SU-DHL-6 (cell line): Measurements from ENCODE around the gene FAM120B.

Experiments used
- H2AFZ ChIP-seq: fragments of 200-600 bp; sonication (generic); 2 replicates; pipeline ENCODE4 v1.6.1; 2014; ENCODE audit warnings: low read depth, mild to moderate bottlenecking, moderate library complexity, mixed read lengths, antibody characterized with exemption, low read length; ENCODE audit not compliant: severe bottlenecking
- H3F3A ChIP-seq: fragments of 200-600 bp; shearing (Covaris generic); 2 replicates; pipeline ENCODE4 v1.6.0; 2016; ENCODE audit warnings: antibody characterized with exemption, mild to moderate bottlenecking; ENCODE audit not compliant: insufficient read depth
- H3K27ac ChIP-seq: fragments of 200-600 bp; sonication (generic); 2 replicates; pipeline ENCODE4 v1.5.1; 2016; ENCODE audit warnings: low read depth, mild to moderate bottlenecking, low read length, moderate library complexity, mixed read lengths
- H3K27me3 ChIP-seq: fragments of 200-600 bp; sonication (generic), shearing (Covaris generic); 2 replicates; pipeline ENCODE4 v1.6.0; 2014; ENCODE audit warnings: mild to moderate bottlenecking, low read length
- H3K36me3 ChIP-seq: fragments of 200-600 bp; sonication (generic); 2 replicates; pipeline ENCODE4 v1.6.1; 2014; ENCODE audit warnings: mild to moderate bottlenecking, low read length, mixed read lengths
- H3K4me2 ChIP-seq: fragments of 300-600, 200-600 bp; shearing (Covaris generic), sonication (generic); 2 replicates; pipeline ENCODE4 v1.6.0; 2014; ENCODE audit warnings: low read length, low read depth, mild to moderate bottlenecking; ENCODE audit not compliant: poor library complexity, severe bottlenecking
- H3K4me3 ChIP-seq: fragments of 200-600 bp; sonication (generic); 2 replicates; pipeline ENCODE4 v1.5.1; 2014; ENCODE audit warnings: antibody characterized with exemption, low read length, mild to moderate bottlenecking, mixed read lengths; ENCODE audit not compliant: insufficient read depth, poor library complexity, severe bottlenecking
- H3K79me2 ChIP-seq: fragments of 200-600 bp; sonication (generic); 2 replicates; pipeline ENCODE4 v1.6.1; 2014; ENCODE audit warnings: mild to moderate bottlenecking, low read length, moderate library complexity; ENCODE audit not compliant: insufficient read depth
- H3K9ac ChIP-seq: fragments of 200-600 bp; sonication (generic); 2 replicates; pipeline ENCODE4 v1.7.0; 2014; ENCODE audit warnings: mild to moderate bottlenecking, low read length
- H3K9me2 ChIP-seq: fragments of 200-600 bp; sonication (generic); replicated peaks from 2 replicates; pipeline ENCODE4 v1.6.1; 2014; ENCODE audit warnings: low read length; ENCODE audit not compliant: insufficient read depth
- H3K9me3 ChIP-seq: fragments of 200-600 bp; sonication (generic); 2 replicates; pipeline ENCODE4 v1.6.1; 2014; ENCODE audit warnings: low read length, mixed read lengths; ENCODE audit not compliant: insufficient read depth
- H4K20me1 ChIP-seq: fragments of 200-600 bp; sonication (generic); 2 replicates; pipeline ENCODE4 v1.6.1; 2014; ENCODE audit warnings: low read depth, mild to moderate bottlenecking, antibody characterized with exemption, low read length, moderate library complexity, mixed read lengths
- EZH2phosphoT487 ChIP-seq: fragments of 200-600 bp; sonication (generic), shearing (Covaris generic); conservative IDR thresholded peaks from 2 replicates; pipeline ENCODE4 v1.6.1; 2018; ENCODE audit warnings: mild to moderate bottlenecking, antibody characterized with exemption, low read length, moderate library complexity, mixed read lengths
- TF ChIP-seq, protein P1 (sequence below): fragments of 200-600 bp; sonication (generic); IDR thresholded peaks from one replicate; pipeline ENCODE4 v1.5.1; 2017; ENCODE audit warnings: antibody characterized with exemption, mild to moderate bottlenecking, low read length, moderate library complexity; ENCODE audit not compliant: insufficient read depth, poor library complexity, severe bottlenecking

The FAM120B gene

DNA sequence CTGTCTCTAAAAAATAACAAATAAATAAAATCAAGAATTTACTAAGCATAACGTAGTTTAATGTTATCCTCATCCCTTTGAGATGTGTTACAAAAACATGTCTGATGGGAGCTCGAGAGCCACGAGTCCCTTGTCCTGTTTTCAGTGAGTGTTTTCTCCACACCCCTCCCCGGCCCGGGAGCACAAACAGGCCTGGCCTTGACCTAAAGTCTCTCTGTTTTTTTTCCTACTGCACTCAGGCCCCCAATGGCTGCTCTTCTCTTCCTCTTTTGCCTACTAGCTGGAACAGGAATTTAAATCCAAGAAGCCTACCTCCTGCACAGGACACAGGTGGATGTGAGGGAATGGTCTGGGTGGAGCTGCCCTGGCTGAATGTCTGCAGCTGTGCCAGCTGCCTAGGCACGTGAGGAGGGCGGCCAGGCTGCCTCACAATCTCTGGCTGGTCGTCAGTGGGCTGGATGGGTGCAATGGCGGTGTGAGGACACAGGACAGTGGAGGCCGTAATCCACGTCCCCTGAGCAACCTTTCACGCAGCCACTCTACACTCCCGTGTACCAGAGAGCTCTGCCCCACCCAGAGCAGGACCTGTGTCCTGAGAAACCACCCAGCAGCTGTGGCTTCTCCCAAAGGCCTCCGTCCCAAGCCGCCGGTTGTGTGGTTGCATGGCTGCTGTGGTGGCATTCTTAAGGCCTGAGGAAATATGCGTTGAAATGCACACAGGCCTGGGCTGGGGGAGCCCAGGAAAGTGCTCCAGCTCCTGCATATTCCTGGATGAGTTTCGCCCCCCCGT, 117.5 kb downstream of the FAM120B start:
- no peak overlapping the region for H2AFZ ChIP-seq
- no peaks in the 10 kb centered on the region for H3K9me2 ChIP-seq
- no peaks in the 10 kb centered on the region for H3K36me3 ChIP-seq
- H3F3A ChIP-seq, result no peaks in the 10 kb centered on the region
- H3K9ac ChIP-seq, result no peak overlapping the region
- H3K4me3 ChIP-seq, result no peak overlapping the region
- H3K9me3 ChIP-seq, result no peaks in the 10 kb centered on the region
- TF ChIP-seq, protein P1, sequence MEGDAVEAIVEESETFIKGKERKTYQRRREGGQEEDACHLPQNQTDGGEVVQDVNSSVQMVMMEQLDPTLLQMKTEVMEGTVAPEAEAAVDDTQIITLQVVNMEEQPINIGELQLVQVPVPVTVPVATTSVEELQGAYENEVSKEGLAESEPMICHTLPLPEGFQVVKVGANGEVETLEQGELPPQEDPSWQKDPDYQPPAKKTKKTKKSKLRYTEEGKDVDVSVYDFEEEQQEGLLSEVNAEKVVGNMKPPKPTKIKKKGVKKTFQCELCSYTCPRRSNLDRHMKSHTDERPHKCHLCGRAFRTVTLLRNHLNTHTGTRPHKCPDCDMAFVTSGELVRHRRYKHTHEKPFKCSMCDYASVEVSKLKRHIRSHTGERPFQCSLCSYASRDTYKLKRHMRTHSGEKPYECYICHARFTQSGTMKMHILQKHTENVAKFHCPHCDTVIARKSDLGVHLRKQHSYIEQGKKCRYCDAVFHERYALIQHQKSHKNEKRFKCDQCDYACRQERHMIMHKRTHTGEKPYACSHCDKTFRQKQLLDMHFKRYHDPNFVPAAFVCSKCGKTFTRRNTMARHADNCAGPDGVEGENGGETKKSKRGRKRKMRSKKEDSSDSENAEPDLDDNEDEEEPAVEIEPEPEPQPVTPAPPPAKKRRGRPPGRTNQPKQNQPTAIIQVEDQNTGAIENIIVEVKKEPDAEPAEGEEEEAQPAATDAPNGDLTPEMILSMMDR, result no peak
- TF ChIP-seq EZH2phosphoT487, result no peak
- H3K27me3 ChIP-seq, result no peaks in the 10 kb centered on the region
- H3K79me2 ChIP-seq, result no peaks in the 10 kb centered on the region
- no peak overlapping the region for H3K4me2 ChIP-seq
- no peaks in the 10 kb centered on the region for H4K20me1 ChIP-seq
- no peak overlapping the region for H3K27ac ChIP-seq

- H3K27me3 ChIP-seq, result no peaks in the 10 kb centered on the region
- TF ChIP-seq, protein P1, result no peak
- TF ChIP-seq EZH2phosphoT487, result no peak
These were observed 118.1 kb downstream of the FAM120B start for GRCh38 chr6:170424604-170425126.

GRCh38 chr6:170429450-170429849, 122.9 kb downstream of the FAM120B start:
- Histone ChIP-seq H3K4me3 (no peak overlapping the region), H3F3A (no peaks in the 10 kb centered on the region), H3K9me3 (no peaks in the 10 kb centered on the region), H3K9ac (no peak overlapping the region), H3K27me3 (no peaks in the 10 kb centered on the region), H3K79me2 (no peaks in the 10 kb centered on the region), H2AFZ (no peak overlapping the region), H3K4me2 (no peak overlapping the region), H4K20me1 (no peaks in the 10 kb centered on the region), H3K36me3 (no peaks in the 10 kb centered on the region), H3K27ac (no peak overlapping the region), H3K9me2 (no peaks in the 10 kb centered on the region)
- no peak for TF ChIP-seq EZH2phosphoT487
- TF ChIP-seq, protein P1, result no peak

More at GRCh38 chr6:170424604-170425126, 118.1 kb downstream of the FAM120B start:
- Histone ChIP-seq H3K9ac (no peak overlapping the region), H3K4me2 (no peak overlapping the region), H2AFZ (no peak overlapping the region), H3K9me3 (no peaks in the 10 kb centered on the region), H3K36me3 (no peaks in the 10 kb centered on the region), H3K27ac (no peak overlapping the region), H3F3A (no peaks in the 10 kb centered on the region), H3K9me2 (no peaks in the 10 kb centered on the region), H4K20me1 (no peaks in the 10 kb centered on the region), H3K4me3 (no peak overlapping the region), H3K79me2 (no peaks in the 10 kb centered on the region)
